OCI-LY1 (cell line): ENCODE data around the gene PURA.

ENCODE experiments used
- H2AFZ ChIP-seq: fragments of 200-600 bp; sonication (generic), shearing (Covaris generic); 2 replicates; pipeline ENCODE4 v1.6.0; 2014; ENCODE audit warnings: antibody characterized with exemption, mild to moderate bottlenecking, low read length
- H3F3A ChIP-seq: fragments of 200-600 bp; sonication (generic), shearing (Covaris generic); 2 replicates; pipeline ENCODE4 v1.6.0; 2014; ENCODE audit warnings: mild to moderate bottlenecking, antibody characterized with exemption, low read length, moderate library complexity; ENCODE audit not compliant: insufficient read depth
- H3K27ac ChIP-seq: fragments of 200-600 bp; sonication (generic); 2 replicates; pipeline ENCODE4 v1.5.1; 2014; ENCODE audit warnings: low read length, mixed run types, mild to moderate bottlenecking, low read depth; ENCODE audit not compliant: poor library complexity, severe bottlenecking
- H3K27me3 ChIP-seq: fragments of 200-600 bp; sonication (generic); 2 replicates; pipeline ENCODE4 v1.6.0; 2014; ENCODE audit warnings: antibody characterized with exemption, mild to moderate bottlenecking, low read length, moderate library complexity; ENCODE audit not compliant: insufficient read depth
- H3K36me3 ChIP-seq: fragments of 200-600 bp; sonication (generic); 2 replicates; pipeline ENCODE4 v1.6.1; 2014; ENCODE audit warnings: mild to moderate bottlenecking, antibody characterized with exemption, low read length, moderate library complexity, mixed read lengths; ENCODE audit not compliant: insufficient read depth
- H3K4me1 ChIP-seq: fragments of 200-600 bp; sonication (generic); 2 replicates; pipeline ENCODE4 v1.5.1; 2014; ENCODE audit warnings: mild to moderate bottlenecking, low read length, moderate library complexity; ENCODE audit not compliant: insufficient read depth, severe bottlenecking
- H3K4me2 ChIP-seq: fragments of 200-600 bp; sonication (generic), shearing (Covaris generic); 2 replicates; pipeline ENCODE4 v1.6.1; 2014; ENCODE audit warnings: low read length
- H3K4me3 ChIP-seq: fragments of 200-600 bp; sonication (generic); 2 replicates; pipeline ENCODE4 v1.5.1; 2014; ENCODE audit warnings: low read length, low read depth, mild to moderate bottlenecking, mixed read lengths; ENCODE audit not compliant: poor library complexity, severe bottlenecking
- H3K79me2 ChIP-seq: fragments of 200-600 bp; shearing (Covaris generic); 2 replicates; pipeline ENCODE4 v1.6.1; 2016; ENCODE audit warnings: mixed run types, low read length, mixed read lengths; ENCODE audit not compliant: insufficient read depth
- H3K9ac ChIP-seq: fragments of 200-600 bp; sonication (generic), shearing (Covaris generic); 2 replicates; pipeline ENCODE4 v1.6.1; 2014; ENCODE audit warnings: mild to moderate bottlenecking, low read length, mixed read lengths
- H3K9me2 ChIP-seq: fragments of 200-600 bp; sonication (generic), shearing (Covaris generic); 2 replicates; pipeline ENCODE4 v1.6.1; 2014; ENCODE audit warnings: low read depth, mild to moderate bottlenecking, low read length, mixed read lengths
- H3K9me3 ChIP-seq: fragments of 200-600 bp; shearing (Covaris generic); 2 replicates; pipeline ENCODE4 v1.6.1; 2014; ENCODE audit warnings: low read length, mixed read lengths
- H4K20me1 ChIP-seq: fragments of 200-600 bp; sonication (generic), shearing (Covaris generic); 2 replicates; pipeline ENCODE4 v1.6.0; 2016; ENCODE audit warnings: mild to moderate bottlenecking, low read length; ENCODE audit not compliant: insufficient read depth
- EZH2 ChIP-seq: fragments of 200-600 bp; sonication (generic), shearing (Covaris generic); IDR thresholded peaks from 2 replicates; pipeline ENCODE4 v1.8.0; 2017; ENCODE audit warnings: borderline replicate concordance, mixed run types, mild to moderate bottlenecking, antibody characterized with exemption, low read length, moderate library complexity, mixed read lengths
- TF ChIP-seq, protein P1 (sequence below): fragments of 200-600 bp; sonication (generic), shearing (Covaris generic); IDR thresholded peaks from 2 replicates; pipeline ENCODE4 v1.5.1; 2017; ENCODE audit warnings: mild to moderate bottlenecking, antibody characterized with exemption, low read length, moderate library complexity, mixed read lengths

The PURA gene

DNA sequence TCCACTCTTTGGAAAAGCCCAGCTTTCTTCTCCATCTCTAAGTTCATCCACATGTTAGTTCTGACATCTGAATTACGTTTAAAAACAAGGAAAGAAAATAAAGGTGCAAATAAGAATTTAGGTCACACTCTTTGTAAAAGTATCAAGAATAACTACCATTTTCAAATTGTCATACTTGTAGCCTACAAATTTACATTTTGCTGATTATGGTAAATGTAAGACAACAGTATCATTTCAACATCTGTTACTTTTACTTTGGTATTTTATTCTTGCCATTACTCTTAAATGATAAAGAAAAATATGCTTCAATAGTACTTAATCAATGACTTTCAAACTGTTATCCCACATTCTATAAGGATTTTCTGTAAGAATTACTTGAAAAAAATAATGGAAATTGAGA is 9.8 kb upstream of the PURA start:
- Histone ChIP-seq H3K4me3 (no peak overlapping the region), H3K9me3 (no peaks in the 10 kb centered on the region), H3K27me3 (no peaks in the 10 kb centered on the region), H3K27ac (no peak overlapping the region), H4K20me1 (no peaks in the 10 kb centered on the region), H3K9me2 (no peaks in the 10 kb centered on the region), H2AFZ (no peak overlapping the region), H3K4me1 (peaks cover 17% of the 10 kb centered on the region), H3K79me2 (no peaks in the 10 kb centered on the region), H3K9ac (no peak overlapping the region), H3K4me2 (no peak overlapping the region), H3K36me3 (no peaks in the 10 kb centered on the region), H3F3A (no peaks in the 10 kb centered on the region; the same call in 1 of the 2 replicates)
- TF ChIP-seq, protein P1, sequence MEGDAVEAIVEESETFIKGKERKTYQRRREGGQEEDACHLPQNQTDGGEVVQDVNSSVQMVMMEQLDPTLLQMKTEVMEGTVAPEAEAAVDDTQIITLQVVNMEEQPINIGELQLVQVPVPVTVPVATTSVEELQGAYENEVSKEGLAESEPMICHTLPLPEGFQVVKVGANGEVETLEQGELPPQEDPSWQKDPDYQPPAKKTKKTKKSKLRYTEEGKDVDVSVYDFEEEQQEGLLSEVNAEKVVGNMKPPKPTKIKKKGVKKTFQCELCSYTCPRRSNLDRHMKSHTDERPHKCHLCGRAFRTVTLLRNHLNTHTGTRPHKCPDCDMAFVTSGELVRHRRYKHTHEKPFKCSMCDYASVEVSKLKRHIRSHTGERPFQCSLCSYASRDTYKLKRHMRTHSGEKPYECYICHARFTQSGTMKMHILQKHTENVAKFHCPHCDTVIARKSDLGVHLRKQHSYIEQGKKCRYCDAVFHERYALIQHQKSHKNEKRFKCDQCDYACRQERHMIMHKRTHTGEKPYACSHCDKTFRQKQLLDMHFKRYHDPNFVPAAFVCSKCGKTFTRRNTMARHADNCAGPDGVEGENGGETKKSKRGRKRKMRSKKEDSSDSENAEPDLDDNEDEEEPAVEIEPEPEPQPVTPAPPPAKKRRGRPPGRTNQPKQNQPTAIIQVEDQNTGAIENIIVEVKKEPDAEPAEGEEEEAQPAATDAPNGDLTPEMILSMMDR, result no peak
- TF ChIP-seq EZH2, result no peak

GRCh38 chr5:140106101-140106500 is 7.8 kb upstream of the PURA start:
- Histone ChIP-seq H2AFZ (no peak overlapping the region), H3K4me1 (peaks cover 23% of the 10 kb centered on the region), H3K9ac (no peak overlapping the region), H3K9me2 (no peaks in the 10 kb centered on the region), H3K4me2 (no peak overlapping the region), H3K79me2 (no peaks in the 10 kb centered on the region), H3K9me3 (no peaks in the 10 kb centered on the region), H3K27ac (no peak overlapping the region), H3K27me3 (no peaks in the 10 kb centered on the region), H3F3A (no peaks in the 10 kb centered on the region; the same call in 1 of the 2 replicates), H3K36me3 (no peaks in the 10 kb centered on the region), H4K20me1 (no peaks in the 10 kb centered on the region), H3K4me3 (no peak overlapping the region)
- TF ChIP-seq, protein P1, result peak; percentile 33; the same call in 1 of the 2 replicates
- no peak for TF ChIP-seq EZH2

DNA sequence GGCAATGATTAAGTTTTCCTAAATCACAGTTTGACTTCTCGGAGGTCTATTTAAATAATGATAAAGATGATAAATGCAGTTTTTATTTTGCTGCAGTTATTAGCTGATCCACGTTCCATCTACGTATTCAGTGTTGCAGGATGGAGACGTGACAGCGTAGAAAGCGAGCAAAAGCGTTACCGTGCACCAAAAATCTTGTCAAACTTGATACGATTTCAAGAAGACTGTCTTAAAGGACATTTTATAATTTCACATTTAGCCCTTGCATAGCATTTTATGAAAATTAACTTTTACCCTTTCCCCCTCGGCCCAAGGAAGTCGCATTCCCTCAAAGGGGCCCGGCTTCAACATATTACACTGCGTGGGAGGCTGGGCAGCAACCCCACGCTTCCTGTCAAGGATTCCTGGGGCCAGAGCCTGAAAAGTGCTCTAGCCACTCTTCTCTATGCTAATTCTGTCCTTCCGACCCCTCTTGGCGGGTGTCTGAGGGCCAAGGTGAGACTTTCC is 7.1 kb upstream of the PURA start:
- Histone ChIP-seq H3K36me3 (no peaks in the 10 kb centered on the region), H3K27ac (no peak overlapping the region), H3F3A (no peaks in the 10 kb centered on the region; the same call in 1 of the 2 replicates), H2AFZ (peak overlapping the region; percentile 11; the same call in 1 of the 2 replicates), H3K27me3 (no peaks in the 10 kb centered on the region), H3K9ac (peak overlapping the region; percentile 82), H3K9me3 (no peaks in the 10 kb centered on the region), H3K4me1 (peaks cover 23% of the 10 kb centered on the region), H3K4me2 (peak overlapping the region; percentile 82), H3K9me2 (no peaks in the 10 kb centered on the region), H3K79me2 (no peaks in the 10 kb centered on the region), H3K4me3 (peak overlapping the region; percentile 79), H4K20me1 (no peaks in the 10 kb centered on the region)
- TF ChIP-seq, protein P1, result no peak
- TF ChIP-seq EZH2, result no peak
